ENCODE results near the gene PDE6B. TPM values are rescaled to one million over a fixed set of nuclear protein-coding genes. Genes with fewer than 3 reads are reported as not detected.
"Not testable (repeated sequence)": the region's sequence is repeated elsewhere in the genome, so short reads cannot be mapped to it uniquely, and the experiment has no call there.

Gene PDE6B
- total RNA-seq, 2 experiments from 2014 or later: 11.4 to 13.9 TPM

DNA sequence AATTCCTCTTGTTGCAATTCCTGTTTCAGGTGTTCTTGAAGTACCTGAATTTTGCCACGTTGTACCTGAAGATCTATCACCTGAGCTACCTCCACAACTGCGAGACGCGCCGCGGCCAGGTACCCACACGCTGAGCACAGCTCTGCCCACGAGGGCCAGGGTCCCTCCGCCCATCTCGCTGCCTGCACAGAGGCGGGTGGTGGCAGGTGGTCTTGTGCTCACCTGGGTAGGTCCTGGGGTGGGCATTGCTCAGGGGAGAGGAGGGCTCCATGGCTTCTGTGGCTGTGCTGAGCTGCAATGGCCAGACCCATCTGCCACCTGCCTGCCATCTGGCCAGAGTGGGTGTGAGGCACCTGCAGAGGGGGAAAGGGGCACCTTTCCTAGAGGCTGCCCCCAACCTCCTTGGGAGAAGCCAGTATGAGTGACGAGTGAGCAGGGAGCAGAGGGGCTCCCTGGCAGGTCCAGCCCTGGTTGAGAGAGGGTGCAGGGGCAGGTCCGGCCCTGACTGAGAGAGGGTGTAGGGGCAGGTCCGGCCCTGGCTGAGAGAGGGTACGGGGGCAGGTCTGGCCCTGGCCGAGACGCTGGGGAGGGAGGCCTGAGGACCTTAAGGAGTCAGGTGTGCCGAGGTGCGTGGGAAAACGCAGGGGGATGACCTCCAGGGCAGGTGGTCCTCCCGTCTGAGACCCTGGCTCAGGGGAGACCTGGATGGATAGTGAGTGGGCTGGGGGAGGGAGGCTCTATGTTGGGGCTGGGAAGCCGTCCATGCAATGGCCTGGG, 10.7 kb downstream of the PDE6B start:
- Mint-ChIP-seq H3K27ac (no peak overlapping the region), H3K9me3 (peaks cover 5% of the 10 kb centered on the region), H3K27me3 (peaks cover 8% of the 10 kb centered on the region), H3K4me3 (no peak overlapping the region), H3K4me1 (ENCODE audit: low read depth) (no peaks in the 10 kb centered on the region), H3K36me3 (ENCODE audit: low read depth) (no peaks in the 10 kb centered on the region)
- ATAC-seq: no peak
- intact Hi-C loops (cut with micrococcal nuclease): no loop called here
- DNase-seq: no peak
- POLR2A ChIA-PET: no interaction called here
- CTCF ChIA-PET: no interaction called here
- TF ChIP-seq CTCF (IDR thresholded peaks at IDR 0.05): no peak

DNA sequence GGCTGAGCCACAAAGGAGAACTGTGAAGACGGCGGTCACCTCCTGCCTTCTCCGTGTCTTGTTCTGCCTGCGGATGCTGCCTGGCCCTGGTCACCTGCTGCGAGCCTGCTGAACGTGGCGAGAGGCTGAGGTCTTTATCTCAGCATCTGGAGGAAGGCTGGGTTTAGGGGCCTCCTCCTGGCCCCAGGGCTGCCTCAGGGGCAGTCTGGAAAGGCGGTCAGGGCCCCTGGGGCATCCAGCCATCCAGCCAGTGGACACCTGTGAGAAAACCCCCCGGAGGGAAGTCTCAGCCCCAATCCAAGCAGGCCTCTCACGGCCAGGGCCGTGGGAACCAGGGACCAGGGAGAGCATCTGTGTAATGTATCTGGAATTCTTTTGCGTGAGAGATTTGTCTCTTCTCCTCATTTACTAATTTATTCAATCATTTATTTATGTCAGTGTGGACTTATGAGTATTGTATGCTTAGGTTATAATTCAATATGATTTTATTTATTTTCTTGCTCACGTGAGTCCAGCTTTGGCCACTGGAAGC, 11.3 kb downstream of the PDE6B start:
- Mint-ChIP-seq H3K27me3 (peaks cover 8% of the 10 kb centered on the region), H3K9me3 (peaks cover 4% of the 10 kb centered on the region), H3K4me3 (no peak overlapping the region), H3K27ac (no peak overlapping the region), H3K4me1 (ENCODE audit: low read depth) (no peaks in the 10 kb centered on the region), H3K36me3 (ENCODE audit: low read depth) (no peaks in the 10 kb centered on the region)
- CTCF ChIA-PET: no interaction called here
- no peak for ATAC-seq
- TF ChIP-seq CTCF (IDR thresholded peaks at IDR 0.05): no peak
- POLR2A ChIA-PET: no interaction called here
- intact Hi-C loops (cut with micrococcal nuclease): no loop called here
- no peak for DNase-seq

GRCh38 chr4:637536-638280, 12.3 kb downstream of the PDE6B start:
- peaks cover under 1% of the 10 kb centered on the region for H3K9me3 Mint-ChIP-seq
- no peaks in the 10 kb centered on the region for H3K4me1 Mint-ChIP-seq (ENCODE audit: low read depth)
- peaks cover 8% of the 10 kb centered on the region for H3K27me3 Mint-ChIP-seq
- CTCF ChIA-PET: no interaction called here
- no peak overlapping the region for H3K4me3 Mint-ChIP-seq
- ATAC-seq (no peak), DNase-seq (no peak)
- intact Hi-C loops (cut with micrococcal nuclease): no loop called here
- no peak for TF ChIP-seq CTCF (IDR thresholded peaks at IDR 0.05)
- no peaks in the 10 kb centered on the region for H3K36me3 Mint-ChIP-seq (ENCODE audit: low read depth)
- no peak overlapping the region for H3K27ac Mint-ChIP-seq
- POLR2A ChIA-PET: no interaction called here

GRCh38 chr4:642366-642765, 17.0 kb downstream of the PDE6B start:
- ATAC-seq; H3K27ac Mint-ChIP-seq; H3K36me3 Mint-ChIP-seq (ENCODE audit: low read depth); intact Hi-C loops (cut with micrococcal nuclease); H3K4me1 Mint-ChIP-seq (ENCODE audit: low read depth); DNase-seq; CTCF ChIA-PET; H3K9me3 Mint-ChIP-seq; H3K4me3 Mint-ChIP-seq: not testable (repeated sequence)
- POLR2A ChIA-PET: interaction anchor here (0.6 to 1.0 kb wide), 3 partner anchors 16 to 53 kb away, joined by 3 to 5 read pairs (median 3); no protein-coding TSS in a partner anchor
- H3K27me3 Mint-ChIP-seq: peaks cover 15% of the 10 kb centered on the region

DNA sequence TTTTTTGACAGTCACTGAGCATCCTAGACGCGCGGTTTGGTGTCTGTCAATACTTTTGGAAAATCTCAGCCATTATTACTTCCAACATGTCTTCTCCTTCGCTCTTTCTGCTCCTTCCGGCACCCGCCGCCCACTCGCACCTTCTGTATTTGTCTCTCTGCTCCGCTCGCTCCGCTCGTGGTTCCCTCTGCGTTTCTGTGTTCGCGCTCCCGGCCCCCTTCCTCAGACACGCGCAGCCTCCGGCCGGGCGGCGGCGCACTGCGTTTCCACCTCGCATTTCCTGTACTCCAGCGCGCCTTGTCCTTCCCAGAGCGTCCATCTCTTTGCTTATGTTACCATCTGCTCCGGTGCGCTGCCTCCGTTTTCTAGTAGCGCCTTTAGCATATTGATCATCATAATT, 21.1 kb downstream of the PDE6B start:
- peak; percentile 42 for DNase-seq
- Mint-ChIP-seq H3K27me3 (peaks cover 10% of the 10 kb centered on the region), H3K4me1 (ENCODE audit: low read depth) (peaks cover 7% of the 10 kb centered on the region), H3K36me3 (ENCODE audit: low read depth) (peaks cover 2% of the 10 kb centered on the region), H3K9me3 (peaks cover 2% of the 10 kb centered on the region), H3K27ac (peak overlapping the region; percentile 58), H3K4me3 (peak overlapping the region; percentile 61)
- intact Hi-C loops (cut with micrococcal nuclease): no loop called here
- no peak for TF ChIP-seq CTCF (IDR thresholded peaks at IDR 0.05)
- ChIA-PET CTCF (no interaction called here), POLR2A (no interaction called here)
- ATAC-seq: peak; percentile 39
